K562 (cell line): ENCODE results near the gene ERI2. TPM values are rescaled to one million over a fixed set of nuclear protein-coding genes. Genes with fewer than 3 reads are reported as not detected.

Experiments
- CEBPG ChIP-seq, 3 experiments: fragments of 200-800 bp in 1 of 3; sonication (Bioruptor generic) in 1 of 3; sonication (generic) in 1 of 3; formaldehyde crosslinking in 1 of 3; IDR thresholded peaks in 2 of 3; conservative IDR thresholded peaks in 1 of 3; 2 replicates each; pipeline versions ENCODE4 v1.6.1 to v1.8.0; 2016 to 2022; ENCODE audit warnings: missing compliant biosample characterization in 2 of 3, missing genetic modification characterization in 2 of 3, mild to moderate bottlenecking in 1 of 3, missing genetic modification reagents in 1 of 3
- MLLT1 ChIP-seq, 2 experiments: fragments of 450-650 bp; IDR thresholded peaks; 2 replicates each; pipeline ENCODE4 v1.6.1; 2016
- MTA3 ChIP-seq: fragments of 450-650 bp; formaldehyde crosslinking; IDR thresholded peaks from 2 replicates; pipeline ENCODE4 v1.6.1; 2017; ENCODE audit warnings: mild to moderate bottlenecking, borderline replicate concordance
- NBN ChIP-seq: fragments of 450-650 bp; IDR thresholded peaks from 2 replicates; pipeline ENCODE4 v1.6.1; 2016; ENCODE audit warnings: low read depth, mild to moderate bottlenecking
- TRIM24 ChIP-seq, 2 experiments: fragments of 450-650 bp; IDR thresholded peaks; 2 replicates each; pipeline ENCODE4 v1.6.1; 2016
- ZBTB5 ChIP-seq: fragments of 450-650 bp; IDR thresholded peaks from 2 replicates; pipeline ENCODE4 v1.6.1; 2017; ENCODE audit warnings: antibody characterized with exemption
- ZNF512 ChIP-seq: IDR thresholded peaks from 2 replicates; pipeline ENCODE4 v1.6.1; 2016; ENCODE audit warnings: missing genetic modification characterization, missing compliant biosample characterization
- polyA plus RNA-seq, 8 experiments: library from polyadenylated mRNA; depleted of rRNA in 4 of 8; stranded (reverse) in 5 of 8; unstranded in 3 of 8; fragments of >200 nt; fragmentation: Nextera tagmentation in 2 of 8; fragmentation: Illumina TruSeq in 1 of 8; extraction: Ambion mirVana in 2 of 8; extraction: Trizol in 1 of 8; gene quantifications; 2 replicates each; pipeline versions ENCODE4 v1.2.1 to v1.2.3, GENCODE V29; 2011 to 2014; ENCODE audit warnings: inconsistent platforms in 1 of 8, missing spikeins in 1 of 8
- total RNA-seq, 7 experiments: library from RNA; depleted of rRNA in 6 of 7; stranded (reverse); fragments of >200 nt in 6 of 7; fragmentation: Illumina TruSeq in 2 of 7; extraction: Trizol in 2 of 7; gene quantifications; 2 replicates each; pipeline versions ENCODE4 v1.2.1 to v1.2.3, GENCODE V29; 2011 to 2021; ENCODE audit warnings: low replicate concordance in 1 of 7

Gene ERI2
- total and polyA plus RNA-seq, 9 of the 15 experiments (the other 6 are each of a cell fraction or from before 2014, with no cell fraction given), result 23.3 to 57.0 (median 48.1) TPM

DNA sequence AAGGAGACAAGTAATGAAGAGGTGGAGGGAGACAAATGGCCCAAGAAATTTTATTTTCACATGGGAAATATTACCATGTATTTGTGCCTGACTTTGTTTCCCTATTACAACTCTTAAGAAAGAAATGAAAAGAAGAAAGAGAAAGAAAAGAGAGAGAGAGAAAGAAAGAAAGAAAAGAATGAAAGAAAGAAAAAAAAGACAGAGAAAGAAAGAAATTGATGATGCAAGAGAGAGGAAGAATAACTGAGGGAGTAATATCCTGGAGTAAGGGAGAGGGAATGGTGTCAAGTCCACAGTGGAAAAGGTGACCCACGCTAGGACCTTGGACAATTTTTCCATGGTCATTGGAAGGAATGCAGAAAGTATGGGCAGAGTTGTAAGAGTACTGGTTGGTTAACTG, 52.5 kb downstream of the ERI2 start (continued):
- TF ChIP-seq MLLT1 (IDR thresholded peaks at IDR 0.05) (no peak), MTA3 (no peak), ZNF512 (tag) (peak; percentile 59; the same call in 1 of the 2 replicates), NBN (0 out of 2 replicates have a peak, but pooled peaks have one; percentile 32), TRIM24 (IDR thresholded peaks at IDR 0.05) (0 out of 4 replicates have a peak, but pooled peaks of 1 of the 2 experiments have one; percentile 38), CEBPG (CRISPR knock-in tag; IDR thresholded peaks at IDR 0.05) (0 out of 2 replicates have a peak, but pooled peaks have one; percentile 11), CEBPG (tag; conservative IDR thresholded peaks at IDR 0.05 in 1 of 2, IDR thresholded peaks at IDR 0.05 in 1 of 2) (peak; percentile 19 to 46; a peak in 2 of 4 replicates), ZBTB5 (peak; percentile 30; the same call in 1 of the 2 replicates)
